ENCODE data around the gene KIF3B. TPM values are rescaled to one million over a fixed set of nuclear protein-coding genes. Genes with fewer than 3 reads are reported as not detected.

The KIF3B gene
- total RNA-seq, 2 experiments from 2014 or later, result 25.4 to 25.7 TPM

- Mint-ChIP-seq H3K27me3 (no peaks in the 10 kb centered on the region), H3K4me3 (no peak overlapping the region), H3K27ac (no peak overlapping the region), H3K9me3 (no peaks in the 10 kb centered on the region), H3K4me1 (ENCODE audit: low read depth) (peaks cover 2% of the 10 kb centered on the region), H3K36me3 (ENCODE audit: low read depth) (peaks cover 3% of the 10 kb centered on the region)
- POLR2A ChIA-PET, result interaction anchor here (0.8 to 1.7 kb wide), 3 partner anchors 11 to 132 kb away, joined by 3 to 4 read pairs (median 3); no protein-coding TSS in a partner anchor
- no peak for ATAC-seq
- CTCF ChIA-PET, result interaction anchor here (0.6 kb wide), 1 partner anchor 12 kb away, joined by 3 read pairs; no protein-coding TSS in a partner anchor
- TF ChIP-seq CTCF (IDR thresholded peaks at IDR 0.05), result no peak
- no peak for DNase-seq
- intact Hi-C loops (cut with micrococcal nuclease), result no loop called here
These were observed 70.8 kb downstream of the KIF3B start for GRCh38 chr20:32348207-32348606.

GRCh38 chr20:32350421-32350820 lies 73.0 kb downstream of the KIF3B start:
- intact Hi-C loops (cut with micrococcal nuclease), result no loop called here
- ChIA-PET POLR2A (no interaction called here), CTCF (interaction anchor here (2.2 kb wide), 1 partner anchor 13 kb away, joined by 10 read pairs; no protein-coding TSS in a partner anchor)
- H3K4me3 Mint-ChIP-seq, result no peak overlapping the region
- peaks cover 3% of the 10 kb centered on the region for H3K36me3 Mint-ChIP-seq (ENCODE audit: low read depth)
- no peak for TF ChIP-seq CTCF (IDR thresholded peaks at IDR 0.05)
- H3K9me3 Mint-ChIP-seq, result no peaks in the 10 kb centered on the region
- no peaks in the 10 kb centered on the region for H3K27me3 Mint-ChIP-seq
- H3K27ac Mint-ChIP-seq, result no peak overlapping the region
- peaks cover 15% of the 10 kb centered on the region for H3K4me1 Mint-ChIP-seq (ENCODE audit: low read depth)
- no peak for ATAC-seq
- DNase-seq, result no peak

GRCh38 chr20:32352121-32352720 lies 74.8 kb downstream of the KIF3B start:
- Mint-ChIP-seq H3K27ac (peak overlapping the region; percentile 15), H3K36me3 (ENCODE audit: low read depth) (peaks cover 3% of the 10 kb centered on the region), H3K4me3 (no peak overlapping the region), H3K9me3 (no peaks in the 10 kb centered on the region), H3K27me3 (no peaks in the 10 kb centered on the region), H3K4me1 (ENCODE audit: low read depth) (peaks cover 31% of the 10 kb centered on the region)
- intact Hi-C loops (cut with micrococcal nuclease), result no loop called here
- DNase-seq (no peak), ATAC-seq (no peak)
- ChIA-PET CTCF (interaction anchor here (2.2 kb wide), 1 partner anchor 15 kb away, joined by 10 read pairs; no protein-coding TSS in a partner anchor), POLR2A (interaction anchor here (0.7 to 1.1 kb wide), 2 partner anchors 18 to 35 kb away, joined by 3 read pairs; no protein-coding TSS in a partner anchor)
- no peak for TF ChIP-seq CTCF (IDR thresholded peaks at IDR 0.05)

- intact Hi-C loops (cut with micrococcal nuclease), result no loop called here
- ChIA-PET POLR2A (interaction anchor here (0.7 to 2.1 kb wide), 6 partner anchors 9 to 22 kb away, joined by 3 to 8 read pairs (median 3); no protein-coding TSS in a partner anchor), CTCF (no interaction called here)
- peak overlapping the region; percentile 88 for H3K27ac Mint-ChIP-seq
- peaks cover 3% of the 10 kb centered on the region for H3K36me3 Mint-ChIP-seq (ENCODE audit: low read depth)
- ATAC-seq (no peak), DNase-seq (no peak)
- H3K27me3 Mint-ChIP-seq, result no peaks in the 10 kb centered on the region
- H3K9me3 Mint-ChIP-seq, result no peaks in the 10 kb centered on the region
- no peak for TF ChIP-seq CTCF (IDR thresholded peaks at IDR 0.05)
- peaks cover 34% of the 10 kb centered on the region for H3K4me1 Mint-ChIP-seq (ENCODE audit: low read depth)
- no peak overlapping the region for H3K4me3 Mint-ChIP-seq
These were observed 76.5 kb downstream of the KIF3B start for GRCh38 chr20:32353848-32354496.
